Measurements from ENCODE around the gene PLTP. TPM values are rescaled to one million over a fixed set of nuclear protein-coding genes. Genes with fewer than 3 reads are reported as not detected.
"Not testable (repeated sequence)": the region's sequence is repeated elsewhere in the genome, so short reads cannot be mapped to it uniquely, and the experiment has no call there.

The PLTP gene
- total RNA-seq, 1 donor from 2014 or later = 58.1 TPM

DNA sequence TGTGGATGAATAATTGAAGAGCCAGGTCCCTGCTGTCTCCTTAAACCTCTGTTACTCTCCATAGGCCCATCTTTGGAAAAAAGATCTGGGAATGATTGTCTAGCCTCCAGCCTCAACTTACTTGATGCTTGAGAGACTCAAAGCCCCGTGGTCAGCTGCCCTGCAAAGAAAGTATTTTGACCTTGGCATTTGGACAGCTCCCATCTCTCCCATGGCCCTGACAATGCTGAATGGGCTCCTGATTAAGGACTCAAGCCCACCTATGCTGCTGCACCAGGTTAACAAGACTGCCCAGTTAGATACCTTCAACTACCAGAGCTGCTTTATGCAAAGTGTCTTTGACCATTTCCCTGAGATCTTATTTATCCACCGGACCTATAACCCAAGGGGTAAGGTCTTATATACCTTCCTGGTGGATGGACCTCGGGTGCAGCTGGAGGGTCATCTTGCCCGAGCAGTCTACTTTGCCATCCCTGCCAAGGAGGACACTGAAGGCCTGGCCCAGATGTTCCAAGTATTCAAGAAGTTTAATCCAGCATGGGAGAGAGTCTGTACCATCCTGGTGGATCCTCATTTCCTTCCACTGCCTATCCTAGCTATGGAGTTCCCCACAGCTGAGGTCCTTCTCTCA, 29.4 kb downstream of the PLTP start:
- Mint-ChIP-seq H3K4me3 (peak overlapping the region; percentile 59), H3K27ac (peak overlapping the region; percentile 13), H3K9me3 (no peaks in the 10 kb centered on the region), H3K4me1 (peaks cover 16% of the 10 kb centered on the region), H3K27me3 (ENCODE audit: low read depth) (no peaks in the 10 kb centered on the region), H3K36me3 (peaks cover 12% of the 10 kb centered on the region)
- TF ChIP-seq, protein P1, sequence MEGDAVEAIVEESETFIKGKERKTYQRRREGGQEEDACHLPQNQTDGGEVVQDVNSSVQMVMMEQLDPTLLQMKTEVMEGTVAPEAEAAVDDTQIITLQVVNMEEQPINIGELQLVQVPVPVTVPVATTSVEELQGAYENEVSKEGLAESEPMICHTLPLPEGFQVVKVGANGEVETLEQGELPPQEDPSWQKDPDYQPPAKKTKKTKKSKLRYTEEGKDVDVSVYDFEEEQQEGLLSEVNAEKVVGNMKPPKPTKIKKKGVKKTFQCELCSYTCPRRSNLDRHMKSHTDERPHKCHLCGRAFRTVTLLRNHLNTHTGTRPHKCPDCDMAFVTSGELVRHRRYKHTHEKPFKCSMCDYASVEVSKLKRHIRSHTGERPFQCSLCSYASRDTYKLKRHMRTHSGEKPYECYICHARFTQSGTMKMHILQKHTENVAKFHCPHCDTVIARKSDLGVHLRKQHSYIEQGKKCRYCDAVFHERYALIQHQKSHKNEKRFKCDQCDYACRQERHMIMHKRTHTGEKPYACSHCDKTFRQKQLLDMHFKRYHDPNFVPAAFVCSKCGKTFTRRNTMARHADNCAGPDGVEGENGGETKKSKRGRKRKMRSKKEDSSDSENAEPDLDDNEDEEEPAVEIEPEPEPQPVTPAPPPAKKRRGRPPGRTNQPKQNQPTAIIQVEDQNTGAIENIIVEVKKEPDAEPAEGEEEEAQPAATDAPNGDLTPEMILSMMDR (IDR thresholded peaks at IDR 0.05; ENCODE audit: unreplicated experiment) = no peak
- DNase-seq (ENCODE audit: low spot score in 2 of 2, unreplicated experiment in 2 of 2) = no peak

DNA sequence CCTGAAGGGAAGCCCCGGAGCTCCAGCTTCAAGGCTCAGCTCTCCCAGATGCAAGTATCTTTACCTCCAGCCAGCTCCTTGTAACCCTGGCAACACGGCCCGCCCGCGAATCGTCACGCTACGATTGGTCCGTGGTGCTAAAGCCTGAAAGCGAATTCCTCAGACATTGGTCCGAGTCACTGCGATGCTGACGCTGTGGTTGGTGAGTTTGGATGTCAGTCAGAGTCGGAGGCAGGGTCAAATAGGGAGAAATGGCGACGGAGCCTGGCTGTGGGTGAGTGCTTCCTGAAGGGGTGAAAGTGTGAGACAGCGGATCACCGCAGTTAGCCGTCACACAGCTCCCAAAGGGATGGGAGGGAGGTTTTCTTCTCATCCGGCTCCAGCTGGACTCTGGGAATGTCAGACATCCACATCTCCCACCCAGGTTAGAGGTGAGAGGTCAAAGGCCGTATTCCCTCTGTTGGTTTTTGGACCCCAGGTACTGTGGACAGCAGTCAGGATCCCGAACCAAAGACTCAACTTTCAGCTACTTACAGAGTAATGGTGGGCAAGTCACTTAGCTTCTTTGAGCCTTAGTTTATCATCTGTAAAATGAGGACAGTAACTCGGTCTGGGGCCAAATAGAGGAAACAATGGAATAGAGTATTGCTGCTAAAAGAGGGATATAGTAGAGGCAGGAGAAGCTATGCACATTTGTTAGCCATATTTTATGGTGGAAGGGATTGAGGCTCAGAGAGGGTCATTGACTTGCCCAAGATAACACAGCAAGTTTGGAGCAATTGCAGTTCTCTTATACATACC, 30.8 kb downstream of the PLTP start, which contains the start of gene ZSWIM1:
TSS of gene ZSWIM1 (plus strand) at position 240 of the 801 bp plus-strand sequence. CDS start 1,366 bp downstream, outside the sequence.
- H3K9me3 Mint-ChIP-seq = no peaks in the 10 kb centered on the region
- peaks cover 16% of the 10 kb centered on the region for H3K4me1 Mint-ChIP-seq
- H3K36me3 Mint-ChIP-seq = peaks cover 10% of the 10 kb centered on the region
- H3K27me3 Mint-ChIP-seq (ENCODE audit: low read depth) = no peaks in the 10 kb centered on the region
- H3K4me3 Mint-ChIP-seq = peak within 1 kb of the TSS; percentile 88
- peak; percentile 98 for DNase-seq (ENCODE audit: low spot score in 2 of 2, unreplicated experiment in 2 of 2)
- TF ChIP-seq, protein P1 (IDR thresholded peaks at IDR 0.05; ENCODE audit: unreplicated experiment) = no peak
- H3K27ac Mint-ChIP-seq = peak within 1 kb of the TSS; percentile 86

DNA sequence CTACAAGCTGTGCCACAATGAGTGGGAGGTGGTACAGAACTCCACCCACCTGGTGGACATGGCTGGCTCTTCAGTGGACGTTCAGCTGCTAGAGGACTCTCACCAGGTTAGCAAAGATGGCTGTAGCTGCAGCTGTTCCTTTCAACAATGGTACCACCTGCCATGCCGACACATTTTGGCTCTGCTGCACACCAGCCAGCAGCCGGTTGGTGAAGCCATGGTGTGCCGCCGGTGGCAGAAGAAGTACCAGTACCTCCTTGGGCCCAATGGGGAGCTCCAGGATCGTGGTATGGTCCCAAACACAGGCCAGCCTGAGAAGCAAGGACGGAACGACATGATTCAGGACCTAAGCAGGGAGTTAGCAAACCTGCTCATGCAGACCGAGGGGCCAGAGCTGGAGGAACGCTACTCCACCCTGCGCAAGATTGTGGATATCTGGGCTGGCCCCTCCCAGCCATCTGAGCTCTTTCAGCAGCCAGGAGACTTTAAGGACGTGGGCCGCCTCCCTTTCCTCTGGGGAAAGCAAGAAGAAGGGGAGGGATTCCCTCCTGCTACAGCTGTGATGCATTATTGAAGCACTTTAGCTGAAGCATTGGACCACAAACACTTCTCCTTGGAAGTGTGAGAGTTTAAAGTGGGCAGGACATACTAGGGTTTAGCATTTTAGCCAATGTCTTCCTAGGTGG, 33.7 kb downstream of the PLTP start:
- TF ChIP-seq, protein P1 (IDR thresholded peaks at IDR 0.05; ENCODE audit: unreplicated experiment) = no peak
- no peak for DNase-seq (ENCODE audit: low spot score in 2 of 2, unreplicated experiment in 2 of 2)
- H3K27me3 Mint-ChIP-seq (ENCODE audit: low read depth) = no peaks in the 10 kb centered on the region
- H3K27ac Mint-ChIP-seq = no peak overlapping the region
- no peaks in the 10 kb centered on the region for H3K9me3 Mint-ChIP-seq
- H3K4me1 Mint-ChIP-seq = peaks cover 16% of the 10 kb centered on the region
- no peak overlapping the region for H3K4me3 Mint-ChIP-seq
- H3K36me3 Mint-ChIP-seq = peaks cover 7% of the 10 kb centered on the region

- no peaks in the 10 kb centered on the region for H3K4me1 Mint-ChIP-seq
- TF ChIP-seq, protein P1 (IDR thresholded peaks at IDR 0.05; ENCODE audit: unreplicated experiment) = no peak
- no peak for DNase-seq (ENCODE audit: low spot score in 2 of 2, unreplicated experiment in 2 of 2)
These were observed 37.4 kb downstream of the PLTP start for GRCh38 chr20:45874576-45874975.

GRCh38 chr20:45874104-45874481, 37.9 kb downstream of the PLTP start:
- not testable (repeated sequence) for H3K36me3 Mint-ChIP-seq; H3K27me3 Mint-ChIP-seq (ENCODE audit: low read depth); H3K4me1 Mint-ChIP-seq; H3K9me3 Mint-ChIP-seq; H3K4me3 Mint-ChIP-seq; H3K27ac Mint-ChIP-seq; DNase-seq (ENCODE audit: low spot score in 2 of 2, unreplicated experiment in 2 of 2)

More at GRCh38 chr20:45874576-45874975, 37.4 kb downstream of the PLTP start:
- H3K27me3 Mint-ChIP-seq (ENCODE audit: low read depth) = no peaks in the 10 kb centered on the region
- no peak overlapping the region for H3K4me3 Mint-ChIP-seq
- no peaks in the 10 kb centered on the region for H3K9me3 Mint-ChIP-seq
- peaks cover 1% of the 10 kb centered on the region for H3K36me3 Mint-ChIP-seq
- no peak overlapping the region for H3K27ac Mint-ChIP-seq

All from mesothelial cell of epicardium (in vitro differentiated cells).